ENCODE results near the gene IER3IP1.

DNA sequence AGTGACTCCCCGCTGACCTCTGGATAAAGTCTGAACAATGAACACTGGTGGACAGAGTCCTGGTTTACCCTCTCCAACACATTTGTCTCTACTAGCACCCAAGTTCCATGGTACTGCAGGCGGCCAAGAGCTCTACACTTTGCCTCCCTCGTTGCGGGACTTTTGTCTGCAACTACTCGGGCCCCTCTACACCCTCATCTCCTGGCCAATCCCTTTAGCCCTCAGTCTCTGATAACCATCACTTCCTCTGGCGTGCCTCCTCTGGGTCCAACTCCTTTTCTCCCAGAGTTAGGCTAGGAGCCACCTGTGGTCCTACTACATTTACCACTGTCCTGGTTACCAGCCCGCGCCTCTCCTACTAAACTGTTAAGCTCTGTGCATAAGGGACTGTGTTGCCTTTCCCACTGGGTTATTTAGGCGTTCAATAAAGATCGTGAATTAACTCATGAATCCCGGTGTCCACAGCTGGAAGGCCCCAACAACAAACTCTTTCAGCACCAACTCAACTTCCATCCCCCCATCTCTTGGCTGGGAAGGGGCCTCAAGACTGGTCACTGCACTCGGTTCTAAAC is 26.6 kb downstream of the IER3IP1 start:
- TF ChIP-seq CTCF (IDR thresholded peaks at IDR 0.05; ENCODE audit: borderline replicate concordance, extremely low read depth, low read length, poor library complexity, severe bottlenecking), result no peak
- no peak for TF ChIP-seq EZH2 (IDR thresholded peaks at IDR 0.05; ENCODE audit: borderline replicate concordance, low read depth, low read length, severe bottlenecking)
